Keratinocyte (primary cell): ENCODE measurements around the gene SSTR5. TPM values are rescaled to one million over a fixed set of nuclear protein-coding genes. Genes with fewer than 3 reads are reported as not detected.

Experiments
- DNase-seq: peaks from one replicate; pipeline ENCODE4 v3.0.0-alpha.2; 2011; ENCODE audit warnings: low read depth, missing footprints, low spot score
- FAIRE-seq: peaks from 2 replicates; lab custom pipeline; 2011; peaks lifted over from hg19 to GRCh38; lab: Jason Lieb, UNC
- H2AFZ ChIP-seq: 2 replicates; pipeline ENCODE4 v1.6.0; 2012; ENCODE audit warnings: low read length, control low read depth, inconsistent platforms; ENCODE audit not compliant: control insufficient read depth
- H3K27ac ChIP-seq: 2 replicates; pipeline ENCODE4 v1.5.1; 2011; ENCODE audit warnings: low read length; ENCODE audit not compliant: control insufficient read depth, insufficient read depth
- H3K27me3 ChIP-seq: 3 replicates; pipeline ENCODE4 v1.6.0; 2011; ENCODE audit warnings: low read length; ENCODE audit not compliant: control insufficient read depth, insufficient read depth; ENCODE audit errors: extremely low read depth
- H3K36me3 ChIP-seq, 2 experiments: 2 replicates in 1 of 2; 3 replicates in 1 of 2; pipeline ENCODE4 v1.5.1; 2011; ENCODE audit warnings: low read length in 2 of 2, mild to moderate bottlenecking in 1 of 2; ENCODE audit not compliant: control insufficient read depth in 2 of 2, insufficient read depth in 2 of 2; ENCODE audit errors: extremely low read depth in 1 of 2
- H3K4me1 ChIP-seq: 3 replicates; pipeline ENCODE4 v1.5.1; 2011; ENCODE audit warnings: low read length; ENCODE audit not compliant: control insufficient read depth, insufficient read depth; ENCODE audit errors: extremely low read depth
- H3K4me2 ChIP-seq: 3 replicates; pipeline ENCODE4 v1.6.0; 2011; ENCODE audit warnings: low read depth, low read length; ENCODE audit not compliant: control insufficient read depth, insufficient read depth; ENCODE audit errors: extremely low read depth
- H3K4me3 ChIP-seq, 3 experiments: fragments of 200-600 bp in 1 of 3; sonication (generic) in 1 of 3; 2 replicates in 2 of 3; 3 replicates in 1 of 3; pipeline ENCODE4 v1.5.1; 2011 to 2016; ENCODE audit warnings: low read length in 3 of 3, mild to moderate bottlenecking in 3 of 3, control low read depth in 2 of 3, inconsistent platforms in 1 of 3, low read depth in 1 of 3, mixed read lengths in 1 of 3, mixed run types in 1 of 3, moderate library complexity in 1 of 3; ENCODE audit not compliant: control insufficient read depth in 2 of 3, insufficient read depth in 2 of 3; ENCODE audit errors: extremely low read depth in 1 of 3
- H3K79me2 ChIP-seq: 2 replicates; pipeline ENCODE4 v1.6.0; 2012; ENCODE audit warnings: low read length; ENCODE audit not compliant: control insufficient read depth, insufficient read depth
- H3K9ac ChIP-seq: 3 replicates; pipeline ENCODE4 v1.6.0; 2011; ENCODE audit warnings: low read length; ENCODE audit not compliant: control insufficient read depth, insufficient read depth; ENCODE audit errors: extremely low read depth
- H3K9me1 ChIP-seq: 3 replicates; pipeline ENCODE4 v1.6.0; 2011; ENCODE audit warnings: low read length; ENCODE audit not compliant: control insufficient read depth, insufficient read depth; ENCODE audit errors: extremely low read depth
- H3K9me3 ChIP-seq: 2 replicates; pipeline ENCODE4 v1.5.1; 2012; ENCODE audit warnings: low read depth, low read length; ENCODE audit not compliant: control insufficient read depth
- H4K20me1 ChIP-seq: 3 replicates; pipeline ENCODE4 v1.6.0; 2011; ENCODE audit warnings: low read length; ENCODE audit not compliant: control insufficient read depth, insufficient read depth; ENCODE audit errors: extremely low read depth
- CTCF ChIP-seq, 3 experiments: IDR thresholded peaks in 1 of 3; conservative IDR thresholded peaks in 1 of 3; optimal IDR thresholded peaks in 1 of 3; 2 replicates in 2 of 3; 3 replicates in 1 of 3; pipeline versions ENCODE3 to v1.5.1; 2011; ENCODE audit warnings: low read length in 3 of 3, mild to moderate bottlenecking in 3 of 3, moderate library complexity in 2 of 3, control low read depth in 1 of 3, inconsistent platforms in 1 of 3; ENCODE audit not compliant: insufficient read depth in 2 of 3; ENCODE audit errors: extremely low read depth in 1 of 3
- EZH2 ChIP-seq: IDR thresholded peaks from one replicate; pipeline ENCODE4 v1.6.1; 2012; ENCODE audit warnings: inconsistent platforms, mild to moderate bottlenecking, low read length, moderate library complexity
- dilution Hi-C: fragments of 300-500 bp; cut with MboI; formaldehyde crosslinking; loops from one replicate; pipeline ENCODE4 v1.7.0; 2020; ENCODE audit warnings: low sequenced_read_pairs; ENCODE audit not compliant: extremely low pct_ligation_motif_present
- polyA plus RNA-seq, 5 experiments: library from polyadenylated mRNA; depleted of rRNA in 3 of 5; stranded (reverse) in 3 of 5; stranded (forward) in 1 of 5; unstranded in 1 of 5; fragments of >200 nt; gene quantifications; 1 replicate in 1 of 5; 2 replicates in 3 of 5; 3 replicates in 1 of 5; pipeline versions ENCODE4 v1.2.1 to v1.2.3, GENCODE V29; 2011 to 2012; ENCODE audit warnings: missing spikeins in 2 of 5, low read depth in 1 of 5, low replicate concordance in 1 of 5

The SSTR5 gene
- polyA plus RNA-seq, 1 donor (not counting 4 experiments of a cell fraction or from before 2014, with no cell fraction given), result not detected

GRCh38 chr16:1028524-1029258 is 43.9 kb upstream of the SSTR5 start:
- no peak for DNase-seq
- H3K4me2 ChIP-seq, result no peak overlapping the region
- no peaks in the 10 kb centered on the region for H3K4me1 ChIP-seq
- no peaks in the 10 kb centered on the region for H3K9me1 ChIP-seq
- peaks cover 2% of the 10 kb centered on the region for H4K20me1 ChIP-seq
- no peak for FAIRE-seq
- no peak overlapping the region for H2AFZ ChIP-seq
- no peaks in the 10 kb centered on the region for H3K36me3 ChIP-seq
- H3K9me3 ChIP-seq, result peaks cover 2% of the 10 kb centered on the region
- dilution Hi-C loops, result no loop called here
- H3K27me3 ChIP-seq, result peaks cover 28% of the 10 kb centered on the region
- no peak overlapping the region for H3K9ac ChIP-seq
- TF ChIP-seq EZH2, result no peak
- no peak for TF ChIP-seq CTCF (optimal IDR thresholded peaks at IDR 0.05 in 1 of 3, IDR thresholded peaks at IDR 0.05 in 1 of 3, conservative IDR thresholded peaks at IDR 0.05 in 1 of 3; ENCODE audit: extremely low read depth in 1 of 3, insufficient read depth in 2 of 3, low read length in 3 of 3)
- H3K27ac ChIP-seq, result no peak overlapping the region
- no peak overlapping the region for H3K4me3 ChIP-seq
- no peaks in the 10 kb centered on the region for H3K79me2 ChIP-seq

GRCh38 chr16:1029259-1029545 is 43.3 kb upstream of the SSTR5 start:
- H3K36me3 ChIP-seq, result no peaks in the 10 kb centered on the region
- H4K20me1 ChIP-seq, result peaks cover 2% of the 10 kb centered on the region
- peaks cover 28% of the 10 kb centered on the region for H3K27me3 ChIP-seq
- no peak overlapping the region for H3K9ac ChIP-seq
- DNase-seq (no peak), FAIRE-seq (no peak)
- no peak overlapping the region for H3K4me3 ChIP-seq
- no peak overlapping the region for H2AFZ ChIP-seq
- no peak overlapping the region for H3K27ac ChIP-seq
- H3K79me2 ChIP-seq, result no peaks in the 10 kb centered on the region
- peaks cover 3% of the 10 kb centered on the region for H3K9me3 ChIP-seq
- H3K4me1 ChIP-seq, result no peaks in the 10 kb centered on the region
- TF ChIP-seq CTCF (optimal IDR thresholded peaks at IDR 0.05 in 1 of 3, IDR thresholded peaks at IDR 0.05 in 1 of 3, conservative IDR thresholded peaks at IDR 0.05 in 1 of 3; ENCODE audit: extremely low read depth in 1 of 3, insufficient read depth in 2 of 3, low read length in 3 of 3) (no peak), EZH2 (no peak)
- H3K9me1 ChIP-seq, result no peaks in the 10 kb centered on the region
- dilution Hi-C loops, result no loop called here
- no peak overlapping the region for H3K4me2 ChIP-seq
